T-helper 1 cell treated with Interleukin-12 subunit alpha and Interleukin-12 subunit beta and Interleukin-4 antibody, amounts not matched to agents 30 μg/mL and 1 μg/mL, for 36 hours (primary cell): Measurements from ENCODE around the gene AMDHD2.
"Not testable (repeated sequence)": the region's sequence is repeated elsewhere in the genome, so short reads cannot be mapped to it uniquely, and the experiment has no call there.

ENCODE experiments used
- H3K27ac Mint-ChIP-seq: one replicate; pipeline ENCODE4 v1.8.0; 2021; ENCODE audit warnings: mild to moderate bottlenecking, mixed read lengths
- H3K27me3 Mint-ChIP-seq: one replicate; pipeline ENCODE4 v1.8.0; 2021; ENCODE audit warnings: low read depth, mixed read lengths
- H3K36me3 Mint-ChIP-seq: one replicate; pipeline ENCODE4 v1.8.0; 2021; ENCODE audit warnings: low read depth, mixed read lengths
- H3K4me1 Mint-ChIP-seq: one replicate; pipeline ENCODE4 v1.8.0; 2021; ENCODE audit warnings: low read depth, mixed read lengths
- H3K4me3 Mint-ChIP-seq: one replicate; pipeline ENCODE4 v1.8.0; 2021; ENCODE audit warnings: mild to moderate bottlenecking, moderate library complexity, mixed read lengths
- H3K9me3 Mint-ChIP-seq: one replicate; pipeline ENCODE4 v1.8.0; 2021; ENCODE audit warnings: mixed read lengths

The AMDHD2 gene

DNA sequence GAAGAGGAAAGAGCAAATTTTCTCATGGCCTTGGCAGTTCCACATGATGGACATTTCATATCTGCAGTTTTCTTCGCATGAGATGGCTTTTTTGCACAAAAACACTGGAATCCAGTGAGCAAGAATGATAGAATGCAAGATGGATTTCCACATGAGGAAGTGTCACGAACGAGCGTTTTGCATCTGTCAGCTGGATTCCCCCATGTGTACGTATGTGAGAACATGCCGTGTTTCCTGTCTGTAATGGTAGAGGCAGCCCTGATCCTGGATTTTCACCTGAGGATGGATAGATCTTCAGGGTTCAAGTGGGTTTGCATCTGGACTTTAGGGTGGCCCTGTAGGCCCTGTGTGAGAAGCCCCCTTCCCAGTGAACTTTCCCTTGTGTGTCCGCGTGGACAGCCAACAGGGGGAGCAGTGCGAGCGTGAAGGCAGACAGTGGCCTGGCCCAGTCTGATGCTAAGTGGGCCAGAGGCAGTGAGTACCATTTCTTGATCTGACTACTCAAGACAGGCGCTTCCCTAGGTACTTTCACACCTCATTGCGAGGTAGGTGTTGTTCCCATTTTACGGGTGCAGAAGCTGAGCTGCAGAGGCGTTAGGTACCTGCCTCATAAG lies 19.8 kb downstream of the AMDHD2 start:
- H3K27ac Mint-ChIP-seq, H3K9me3 Mint-ChIP-seq, H3K36me3 Mint-ChIP-seq, H3K27me3 Mint-ChIP-seq: not testable (repeated sequence)
- Mint-ChIP-seq H3K4me1 (peaks cover 21% of the 10 kb centered on the region), H3K4me3 (peak overlapping the region; percentile 10)

GRCh38 chr16:2540912-2541311 lies 20.7 kb downstream of the AMDHD2 start:
- not testable (repeated sequence) for H3K9me3 Mint-ChIP-seq, H3K27me3 Mint-ChIP-seq, H3K36me3 Mint-ChIP-seq, H3K27ac Mint-ChIP-seq, H3K4me3 Mint-ChIP-seq
- peaks cover 21% of the 10 kb centered on the region for H3K4me1 Mint-ChIP-seq

- not testable (repeated sequence) for H3K36me3 Mint-ChIP-seq, H3K9me3 Mint-ChIP-seq, H3K4me3 Mint-ChIP-seq, H3K27ac Mint-ChIP-seq, H3K27me3 Mint-ChIP-seq
- H3K4me1 Mint-ChIP-seq = peaks cover 21% of the 10 kb centered on the region
Measured at GRCh38 chr16:2541409-2541808, 21.2 kb downstream of the AMDHD2 start.

DNA sequence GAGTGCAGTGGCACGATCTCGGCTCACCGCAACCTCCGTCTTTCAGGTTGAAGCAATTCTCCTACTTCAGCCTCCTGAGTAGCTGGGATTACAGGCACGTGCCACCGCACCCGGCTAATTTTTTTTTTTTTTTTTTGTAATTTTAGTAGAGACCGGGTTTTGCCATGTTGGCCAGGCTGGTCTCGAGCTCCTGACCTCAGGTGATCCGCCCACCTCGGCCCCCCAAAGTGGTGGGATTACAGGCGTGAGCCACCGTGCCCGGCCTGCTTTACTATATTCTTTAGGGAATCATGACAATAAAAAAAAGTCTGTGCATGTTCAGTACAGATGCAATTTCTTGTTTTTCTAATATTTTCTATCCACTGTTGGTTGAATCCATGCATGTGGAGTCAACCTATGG lies 23.6 kb downstream of the AMDHD2 start:
- H3K27ac Mint-ChIP-seq, H3K9me3 Mint-ChIP-seq, H3K27me3 Mint-ChIP-seq, H3K36me3 Mint-ChIP-seq, H3K4me3 Mint-ChIP-seq: not testable (repeated sequence)
- H3K4me1 Mint-ChIP-seq = peaks cover 17% of the 10 kb centered on the region

DNA sequence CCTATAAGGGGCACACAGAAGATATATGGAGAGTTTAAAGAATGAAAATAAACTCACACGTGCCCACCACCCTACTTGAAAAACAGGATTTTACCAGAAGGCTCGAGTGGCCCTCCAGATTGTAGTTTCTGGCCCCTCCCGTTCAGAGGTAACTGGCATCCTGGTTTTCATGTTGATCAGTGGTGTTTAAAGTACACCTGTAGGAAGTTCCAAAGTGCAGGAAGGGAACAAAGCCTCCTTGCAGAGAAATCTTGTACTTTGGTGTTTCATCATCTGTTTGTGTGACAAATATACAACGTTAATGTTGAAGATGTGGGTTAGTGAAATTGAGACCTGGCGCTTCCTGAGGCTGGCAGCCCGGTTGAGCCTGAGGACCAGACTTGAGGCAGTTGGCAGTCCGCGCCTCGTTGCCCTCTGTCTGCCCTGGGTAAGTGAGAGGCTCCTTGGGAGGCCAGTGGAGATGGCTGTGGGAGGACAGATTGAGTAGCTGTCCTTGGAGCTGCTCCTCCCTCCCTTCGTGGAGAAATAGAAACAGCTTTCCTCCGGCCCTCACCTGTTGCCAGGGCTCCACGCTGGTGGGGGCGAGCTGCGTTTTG lies 30.2 kb downstream of the AMDHD2 start:
- not testable (repeated sequence) for H3K36me3 Mint-ChIP-seq, H3K4me1 Mint-ChIP-seq, H3K27me3 Mint-ChIP-seq, H3K27ac Mint-ChIP-seq, H3K9me3 Mint-ChIP-seq, H3K4me3 Mint-ChIP-seq

- not testable (repeated sequence) for H3K4me1 Mint-ChIP-seq, H3K4me3 Mint-ChIP-seq, H3K9me3 Mint-ChIP-seq, H3K36me3 Mint-ChIP-seq, H3K27me3 Mint-ChIP-seq, H3K27ac Mint-ChIP-seq
Measured at GRCh38 chr16:2551420-2551889, 31.3 kb downstream of the AMDHD2 start.

DNA sequence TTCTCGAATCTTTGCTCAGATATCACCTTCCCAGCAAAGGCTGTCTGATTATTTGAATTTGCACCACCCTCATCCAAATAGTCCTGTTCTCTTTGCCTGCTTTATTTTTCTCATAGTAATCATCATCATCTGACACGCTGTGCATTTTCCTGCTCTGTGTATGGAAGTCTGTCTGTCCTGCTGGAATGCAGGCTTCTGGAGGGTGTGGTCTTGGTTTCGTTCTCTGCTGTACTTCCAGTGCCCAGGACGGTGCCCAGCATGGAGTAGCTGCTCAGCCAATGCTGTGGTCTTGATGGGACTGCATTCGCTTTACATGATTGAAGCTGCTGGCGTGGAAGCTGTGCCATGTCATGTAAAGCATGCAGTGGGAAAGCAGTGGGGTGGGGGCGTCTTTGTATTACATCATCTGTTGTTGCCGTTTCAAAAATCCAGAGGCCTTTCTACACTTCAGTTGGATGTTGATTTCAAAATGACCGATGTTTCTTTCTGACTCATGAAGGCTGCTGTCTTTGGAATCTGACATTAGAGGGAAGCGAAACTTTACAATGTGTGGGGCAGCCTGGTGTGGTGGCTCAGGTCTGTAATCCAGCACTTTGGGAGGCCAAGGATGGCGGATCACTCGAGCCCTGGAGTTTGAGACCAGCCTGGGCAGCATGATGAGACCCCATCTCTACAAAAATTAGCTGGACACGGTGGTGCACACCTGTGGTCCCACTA lies 34.7 kb downstream of the AMDHD2 start:
- H3K4me1 Mint-ChIP-seq, H3K9me3 Mint-ChIP-seq, H3K27ac Mint-ChIP-seq, H3K4me3 Mint-ChIP-seq, H3K36me3 Mint-ChIP-seq, H3K27me3 Mint-ChIP-seq: not testable (repeated sequence)

DNA sequence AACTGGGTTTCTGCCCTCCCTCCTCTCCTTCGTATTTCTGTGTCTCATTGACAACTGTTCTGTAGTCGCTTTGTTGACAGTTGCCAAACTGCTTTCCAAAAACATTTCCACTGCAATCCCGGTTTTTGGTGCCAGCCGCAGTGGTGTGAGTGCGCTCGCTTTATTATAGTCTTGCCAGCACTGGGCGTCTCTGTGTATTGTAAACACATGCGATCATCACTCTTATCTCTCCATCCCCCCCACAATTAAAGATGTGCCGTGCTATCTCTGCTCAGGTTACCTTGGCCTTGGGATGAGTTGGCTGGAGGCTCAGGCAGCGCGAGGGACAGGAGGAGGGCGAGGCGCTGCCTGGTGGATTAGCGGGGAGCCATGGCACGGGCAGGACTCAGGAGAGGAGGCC lies 37.0 kb downstream of the AMDHD2 start:
- not testable (repeated sequence) for H3K4me3 Mint-ChIP-seq, H3K4me1 Mint-ChIP-seq, H3K27ac Mint-ChIP-seq, H3K9me3 Mint-ChIP-seq, H3K36me3 Mint-ChIP-seq, H3K27me3 Mint-ChIP-seq

GRCh38 chr16:2560131-2560797 lies 40.1 kb downstream of the AMDHD2 start:
- H3K27ac Mint-ChIP-seq, H3K27me3 Mint-ChIP-seq, H3K4me1 Mint-ChIP-seq, H3K36me3 Mint-ChIP-seq, H3K4me3 Mint-ChIP-seq, H3K9me3 Mint-ChIP-seq: not testable (repeated sequence)

- H3K36me3 Mint-ChIP-seq, H3K27ac Mint-ChIP-seq, H3K27me3 Mint-ChIP-seq, H3K9me3 Mint-ChIP-seq, H3K4me1 Mint-ChIP-seq, H3K4me3 Mint-ChIP-seq: not testable (repeated sequence)
Measured at GRCh38 chr16:2560798-2561133, 40.6 kb downstream of the AMDHD2 start.

GRCh38 chr16:2567506-2567905 lies 47.3 kb downstream of the AMDHD2 start:
- not testable (repeated sequence) for H3K36me3 Mint-ChIP-seq, H3K27me3 Mint-ChIP-seq, H3K27ac Mint-ChIP-seq, H3K4me1 Mint-ChIP-seq, H3K4me3 Mint-ChIP-seq, H3K9me3 Mint-ChIP-seq

DNA sequence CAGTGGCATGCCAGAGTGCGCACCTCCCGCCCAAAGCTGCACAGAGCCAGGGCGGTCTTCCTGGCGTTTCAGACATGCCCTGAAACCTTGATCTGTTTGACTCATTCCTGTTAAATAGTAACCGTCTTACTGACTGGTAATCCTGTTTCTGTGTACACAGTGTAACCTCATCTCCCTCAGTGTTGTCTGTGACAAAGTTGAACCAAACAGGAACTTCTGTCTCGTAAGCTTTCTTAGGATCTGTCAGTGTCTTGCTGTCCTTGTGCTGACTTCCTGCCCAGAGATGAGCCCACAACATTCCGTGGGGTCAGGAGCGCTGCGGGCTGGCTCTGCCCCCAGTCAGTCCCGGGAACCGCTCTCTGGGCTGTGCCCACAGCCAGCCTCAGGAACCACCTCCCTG lies 48.4 kb downstream of the AMDHD2 start:
- not testable (repeated sequence) for H3K36me3 Mint-ChIP-seq, H3K27ac Mint-ChIP-seq, H3K9me3 Mint-ChIP-seq, H3K4me1 Mint-ChIP-seq, H3K4me3 Mint-ChIP-seq, H3K27me3 Mint-ChIP-seq

DNA sequence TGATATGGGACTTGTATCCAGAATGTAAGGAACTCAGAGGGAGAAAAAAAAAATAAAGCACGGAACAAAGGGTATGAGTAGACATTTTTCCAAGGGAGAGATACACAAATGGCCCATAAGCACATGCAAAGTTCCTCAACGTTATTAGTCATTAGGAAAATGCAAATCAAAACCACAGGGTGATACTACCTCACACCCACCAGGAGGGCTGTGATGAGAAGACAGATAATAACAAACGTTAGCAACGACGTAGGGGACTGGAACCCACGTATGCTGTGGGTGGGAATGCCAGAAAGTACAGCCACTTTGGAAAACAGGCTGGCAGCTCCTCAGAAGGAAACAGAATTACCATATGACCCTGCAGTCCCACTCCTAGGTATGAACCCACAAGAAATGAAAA lies 52.5 kb downstream of the AMDHD2 start:
- H3K27ac Mint-ChIP-seq, H3K36me3 Mint-ChIP-seq, H3K4me3 Mint-ChIP-seq, H3K4me1 Mint-ChIP-seq, H3K27me3 Mint-ChIP-seq, H3K9me3 Mint-ChIP-seq: not testable (repeated sequence)

DNA sequence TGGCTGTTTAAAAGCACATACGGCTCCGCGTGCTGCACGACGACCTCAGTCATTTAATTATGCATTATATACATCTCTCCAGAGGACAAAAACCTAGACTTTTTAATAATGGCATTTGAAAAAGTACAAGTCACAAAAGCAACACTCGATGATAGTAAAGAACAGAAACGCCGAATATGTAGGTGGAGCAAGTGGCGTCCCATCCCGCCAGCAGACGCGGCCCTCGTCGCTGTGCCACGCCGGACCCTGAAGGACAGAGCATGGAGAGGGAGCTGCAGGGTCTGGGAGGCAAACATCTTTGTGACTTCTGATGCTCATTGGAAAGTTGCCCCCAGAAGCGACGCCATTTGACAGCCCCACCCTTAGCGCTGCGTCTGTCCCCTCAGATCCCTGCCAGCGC lies 55.7 kb downstream of the AMDHD2 start:
- H3K27ac Mint-ChIP-seq, H3K36me3 Mint-ChIP-seq, H3K4me1 Mint-ChIP-seq, H3K27me3 Mint-ChIP-seq, H3K9me3 Mint-ChIP-seq, H3K4me3 Mint-ChIP-seq: not testable (repeated sequence)

DNA sequence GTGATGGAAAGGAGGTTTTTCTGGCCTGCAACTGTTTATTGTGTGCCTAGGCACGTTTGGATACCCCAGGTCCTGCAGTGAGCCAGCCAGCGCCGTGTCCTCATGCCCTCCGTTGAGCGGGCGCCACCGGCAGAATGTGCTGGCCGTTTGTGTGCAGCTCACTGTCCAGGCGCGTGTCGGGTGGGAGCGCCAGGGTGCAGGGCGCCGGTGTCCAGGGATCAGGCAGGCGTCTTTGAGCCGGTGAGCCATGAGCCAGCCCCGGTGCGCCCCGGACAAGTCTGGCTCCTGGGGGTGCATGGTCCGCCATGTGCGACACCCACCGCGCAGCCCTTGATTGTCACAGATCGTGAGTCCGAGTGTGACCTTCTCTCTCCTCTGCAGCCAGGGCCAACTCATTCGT lies 56.9 kb downstream of the AMDHD2 start:
- H3K27ac Mint-ChIP-seq, H3K4me1 Mint-ChIP-seq, H3K36me3 Mint-ChIP-seq, H3K27me3 Mint-ChIP-seq, H3K9me3 Mint-ChIP-seq, H3K4me3 Mint-ChIP-seq: not testable (repeated sequence)
